H9 (cell line): ENCODE results near the gene GRAMD1B. TPM values are rescaled to one million over a fixed set of nuclear protein-coding genes. Genes with fewer than 3 reads are reported as not detected.

Experiments used
- DNase-seq: peaks from one replicate; pipeline ENCODE4 v3.0.0-alpha.2; 2017
- H2AFZ ChIP-seq: one replicate; pipeline ENCODE4 v1.6.1; 2013; ENCODE audit warnings: mild to moderate bottlenecking, low read length, control low read depth, moderate library complexity
- H2AK5ac ChIP-seq: 2 replicates; pipeline ENCODE4 v1.6.1; 2013; ENCODE audit warnings: low read length, control low read depth, mixed read lengths; ENCODE audit not compliant: insufficient read length
- H2BK120ac ChIP-seq: one replicate; pipeline ENCODE4 v1.6.1; 2013; ENCODE audit warnings: low read depth, mild to moderate bottlenecking, low read length, control low read depth, inconsistent platforms; ENCODE audit not compliant: poor library complexity, severe bottlenecking
- H2BK12ac ChIP-seq: 2 replicates; pipeline ENCODE4 v1.6.1; 2013; ENCODE audit warnings: low read length, control low read depth, mixed read lengths, low read depth; ENCODE audit not compliant: insufficient read length
- H2BK15ac ChIP-seq: 2 replicates; pipeline ENCODE4 v1.6.1; 2013; ENCODE audit warnings: low read depth, low read length, control low read depth
- H2BK20ac ChIP-seq: one replicate; pipeline ENCODE4 v1.6.1; 2013; ENCODE audit warnings: low read depth, mild to moderate bottlenecking, low read length, control low read depth, inconsistent platforms; ENCODE audit not compliant: poor library complexity, severe bottlenecking
- H2BK5ac ChIP-seq: 2 replicates; pipeline ENCODE4 v1.6.1; 2013; ENCODE audit warnings: low read length, control low read depth, mixed read lengths; ENCODE audit not compliant: insufficient read length
- H3K14ac ChIP-seq: 2 replicates; pipeline ENCODE4 v1.6.1; 2013; ENCODE audit warnings: low read length, control low read depth; ENCODE audit not compliant: insufficient read depth
- H3K18ac ChIP-seq: 2 replicates; pipeline ENCODE4 v1.6.1; 2013; ENCODE audit warnings: low read depth, mild to moderate bottlenecking, mixed read lengths, low read length, control low read depth; ENCODE audit not compliant: insufficient read length
- H3K23ac ChIP-seq: 2 replicates; pipeline ENCODE4 v1.6.1; 2013; ENCODE audit warnings: low read length, control low read depth, mixed read lengths, low read depth; ENCODE audit not compliant: insufficient read length
- H3K23me2 ChIP-seq: 2 replicates; pipeline ENCODE4 v1.6.1; 2013; ENCODE audit warnings: low read depth, mild to moderate bottlenecking, mixed read lengths, low read length, control low read depth; ENCODE audit not compliant: insufficient read length, poor library complexity, severe bottlenecking
- H3K27ac ChIP-seq: 2 replicates; pipeline ENCODE4 v1.5.1; 2013; ENCODE audit warnings: low read length, control low read depth, mixed read lengths, low read depth; ENCODE audit not compliant: insufficient read length
- H3K27me3 ChIP-seq: 2 replicates; pipeline ENCODE4 v1.6.1; 2013; ENCODE audit warnings: low read length, control low read depth, inconsistent platforms; ENCODE audit not compliant: insufficient read depth
- H3K4ac ChIP-seq: 2 replicates; pipeline ENCODE4 v1.6.1; 2013; ENCODE audit warnings: low read depth, mild to moderate bottlenecking, control low read depth, inconsistent platforms, low read length, moderate library complexity
- H3K4me1 ChIP-seq: 2 replicates; pipeline ENCODE4 v1.6.1; 2013; ENCODE audit warnings: low read length, control low read depth, inconsistent platforms; ENCODE audit not compliant: insufficient read depth
- H3K4me2 ChIP-seq: 2 replicates; pipeline ENCODE4 v1.6.1; 2013; ENCODE audit warnings: low read length, control low read depth, mixed read lengths; ENCODE audit not compliant: insufficient read length, insufficient read depth
- H3K56ac ChIP-seq: 2 replicates; pipeline ENCODE4 v1.6.1; 2013; ENCODE audit warnings: low read depth, mild to moderate bottlenecking, mixed read lengths, low read length, control low read depth; ENCODE audit not compliant: insufficient read length
- H3K79me1 ChIP-seq: 2 replicates; pipeline ENCODE4 v1.6.1; 2013; ENCODE audit warnings: low read depth, mild to moderate bottlenecking, moderate library complexity, low read length, control low read depth, inconsistent platforms; ENCODE audit not compliant: insufficient read depth, poor library complexity, severe bottlenecking
- H3K79me2 ChIP-seq: 2 replicates; pipeline ENCODE4 v1.6.1; 2013; ENCODE audit warnings: low read length, control low read depth, inconsistent platforms; ENCODE audit not compliant: insufficient read depth
- H3K9ac ChIP-seq: 2 replicates; pipeline ENCODE4 v1.6.1; 2013; ENCODE audit warnings: low read length, control low read depth, mixed read lengths; ENCODE audit not compliant: insufficient read length; ENCODE audit errors: extremely low read depth
- H3K9me3 ChIP-seq: one replicate; pipeline ENCODE4 v1.6.1; 2013; ENCODE audit warnings: low read depth, low read length, inconsistent platforms; ENCODE audit not compliant: control insufficient read depth
- H3T11ph ChIP-seq: one replicate; pipeline ENCODE4 v1.6.1; 2013; ENCODE audit warnings: mild to moderate bottlenecking, low read length, control low read depth, inconsistent platforms
- H4K20me1 ChIP-seq: one replicate; pipeline ENCODE4 v1.6.1; 2013; ENCODE audit not compliant: control insufficient read depth, insufficient read length, insufficient read depth
- H4K5ac ChIP-seq: 2 replicates; pipeline ENCODE4 v1.6.1; 2013; ENCODE audit warnings: low read depth, mild to moderate bottlenecking, mixed read lengths, low read length, control low read depth; ENCODE audit not compliant: insufficient read length
- H4K8ac ChIP-seq: replicated peaks from 2 replicates; pipeline ENCODE4 v1.6.1; 2013; ENCODE audit warnings: low read length, control low read depth, mixed read lengths, low read depth; ENCODE audit not compliant: insufficient read length
- H4K91ac ChIP-seq: 2 replicates; pipeline ENCODE4 v1.6.1; 2013; ENCODE audit warnings: low read depth, mild to moderate bottlenecking, moderate library complexity, mixed read lengths, low read length, control low read depth; ENCODE audit not compliant: insufficient read length
- H3K27ac Mint-ChIP-seq, 3 experiments: 2 replicates in 2 of 3; 3 replicates in 1 of 3; pipeline ENCODE4 v1.8.0; 2020 to 2021; ENCODE audit warnings: mixed read lengths in 3 of 3, mild to moderate bottlenecking in 1 of 3, moderate library complexity in 1 of 3
- H3K27me3 Mint-ChIP-seq: 2 replicates; pipeline ENCODE4 v1.8.0; 2021; ENCODE audit warnings: low read depth, mild to moderate bottlenecking, moderate library complexity, mixed read lengths
- H3K36me3 Mint-ChIP-seq, 3 experiments: 2 replicates in 2 of 3; 3 replicates in 1 of 3; pipeline ENCODE4 v1.8.0; 2020 to 2021; ENCODE audit warnings: low read depth in 3 of 3, mixed read lengths in 3 of 3; ENCODE audit not compliant: insufficient read depth in 1 of 3
- H3K4me1 Mint-ChIP-seq, 2 experiments: 2 replicates each; pipeline ENCODE4 v1.8.0; 2020; ENCODE audit warnings: mixed read lengths in 2 of 2
- H3K4me3 Mint-ChIP-seq, 2 experiments: 2 replicates in 1 of 2; 3 replicates in 1 of 2; pipeline ENCODE4 v1.8.0; 2020 to 2021; ENCODE audit warnings: mild to moderate bottlenecking in 2 of 2, mixed read lengths in 2 of 2, moderate library complexity in 1 of 2
- H3K9me3 Mint-ChIP-seq, 2 experiments: 2 replicates in 1 of 2; 3 replicates in 1 of 2; pipeline ENCODE4 v1.8.0; 2020; ENCODE audit warnings: mild to moderate bottlenecking in 2 of 2, mixed read lengths in 2 of 2, moderate library complexity in 1 of 2
- CTCF ChIP-seq: fragments of 200-600 bp; sonication (generic); conservative IDR thresholded peaks from 3 replicates; pipeline ENCODE4 v1.8.0; 2021; ENCODE audit warnings: antibody characterized with exemption, mild to moderate bottlenecking
- WGBS: extraction: QIAGEN DNeasy Blood & Tissue Kit; methylation state at CpG from one replicate; pipeline ENCODE4 v1.1.7; 2013; ENCODE audit warnings: missing lambda C conversion rate, low lambda C conversion rate, mixed read lengths; ENCODE audit not compliant: insufficient read length; ENCODE audit errors: extremely low coverage; 5-methylcytosine and 5-hydroxymethylcytosine counted together
- total RNA-seq: library from RNA; stranded (reverse); gene quantifications from 2 replicates; pipeline ENCODE4 v1.2.1, GENCODE V29; 2021

Gene GRAMD1B
- total RNA-seq, 1 experiment from 2014 or later = 25.9 TPM

- H3K79me1 ChIP-seq = no peaks in the 10 kb centered on the region
These were observed 53.4 kb downstream of the GRAMD1B start for GRCh38 chr11:123483466-123483865.

More at GRCh38 chr11:123483466-123483865, 53.4 kb downstream of the GRAMD1B start:
- Histone ChIP-seq H3K4me2 (no peak overlapping the region), H2BK20ac (no peak overlapping the region), H4K91ac (no peak overlapping the region), H3K23me2 (no peaks in the 10 kb centered on the region), H4K8ac (no peak overlapping the region), H3K4me1 (peaks cover 2% of the 10 kb centered on the region; the same call in 1 of the 2 replicates), H2BK5ac (no peak overlapping the region), H3K27me3 (no peaks in the 10 kb centered on the region), H3K9me3 (no peaks in the 10 kb centered on the region), H2BK15ac (no peak overlapping the region), H3K27ac (no peak overlapping the region), H3K4ac (no peak overlapping the region), H3K18ac (no peak overlapping the region), H4K5ac (no peak overlapping the region), H3K14ac (no peak overlapping the region), H3K79me2 (no peaks in the 10 kb centered on the region), H2AFZ (no peak overlapping the region), H4K20me1 (no peaks in the 10 kb centered on the region), H2AK5ac (no peak overlapping the region), H2BK120ac (no peak overlapping the region), H3K56ac (no peak overlapping the region), H3K9ac (no peak overlapping the region), H3T11ph (no peak overlapping the region), H3K23ac (no peak overlapping the region), H2BK12ac (no peak overlapping the region)
- peaks cover 26 to 27% of the 10 kb centered on the region in 2 experiments for H3K4me1 Mint-ChIP-seq
- no peaks in the 10 kb centered on the region for H3K27me3 Mint-ChIP-seq
- WGBS = no CpG with 5 or more reads among the region's 4 CpGs
- no peak overlapping the region for H3K4me3 Mint-ChIP-seq
- no peak for DNase-seq
- peaks cover 0 to 26% (median 17%) of the 10 kb centered on the region in 3 experiments; a peak in 4 of 7 replicates for H3K36me3 Mint-ChIP-seq
- H3K9me3 Mint-ChIP-seq = no peaks in the 10 kb centered on the region
- H3K27ac Mint-ChIP-seq = peak overlapping the region in 1 of 3 experiments; percentile 44; a peak in 1 of 7 replicates
- TF ChIP-seq CTCF = no peak
